ENCODE data around the gene APOL3.
A peak's percentile ranks its signal among the peaks of the same experiment; 100 is the strongest.
"Not testable (repeated sequence)": the region's sequence is repeated elsewhere in the genome, so short reads cannot be mapped to it uniquely, and the experiment has no call there.

The APOL3 gene

DNA sequence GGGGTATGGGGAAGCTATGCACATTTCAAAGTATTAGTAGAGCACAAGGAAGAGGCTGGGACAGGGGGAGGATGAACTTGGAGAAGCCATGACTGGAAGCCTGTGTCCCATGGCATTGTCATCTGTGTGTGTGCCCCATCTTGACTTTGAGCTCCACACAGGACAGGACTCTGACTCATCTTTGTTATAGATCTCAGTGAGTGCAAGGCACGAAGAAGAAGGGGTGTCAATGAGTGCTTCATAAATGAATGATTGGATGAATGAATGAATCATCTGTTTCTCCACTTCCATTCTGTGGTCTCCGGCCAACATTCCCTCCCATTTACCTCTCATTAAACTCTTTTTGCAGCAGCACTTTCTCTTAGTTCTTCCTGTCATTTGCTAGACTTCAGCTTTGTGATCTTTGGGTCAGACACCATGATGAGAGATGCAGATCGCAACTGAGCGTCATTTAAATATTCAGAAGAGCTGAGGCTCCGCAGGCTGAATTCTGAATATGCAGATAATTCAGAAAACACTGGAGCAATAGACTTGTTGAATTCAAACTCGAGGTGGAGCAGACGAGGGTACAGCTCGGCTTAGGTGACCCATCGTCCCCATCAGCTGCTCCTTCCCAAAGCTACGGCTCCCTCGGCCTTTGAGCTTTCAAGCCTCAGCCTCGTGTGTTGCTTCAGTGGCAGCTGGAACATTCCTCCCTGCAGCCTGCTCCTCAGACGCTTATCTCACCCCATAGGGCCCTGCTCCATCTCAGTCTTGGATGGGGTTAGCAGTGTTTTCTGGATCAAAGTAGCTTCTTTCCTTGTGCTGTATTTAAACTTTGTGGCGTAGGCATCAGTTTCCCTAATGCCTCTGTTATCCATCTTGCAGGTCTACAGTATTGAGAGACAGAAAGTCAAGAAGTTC is 30.8 kb downstream of the APOL3 start:
- no peak for DNase-seq

DNA sequence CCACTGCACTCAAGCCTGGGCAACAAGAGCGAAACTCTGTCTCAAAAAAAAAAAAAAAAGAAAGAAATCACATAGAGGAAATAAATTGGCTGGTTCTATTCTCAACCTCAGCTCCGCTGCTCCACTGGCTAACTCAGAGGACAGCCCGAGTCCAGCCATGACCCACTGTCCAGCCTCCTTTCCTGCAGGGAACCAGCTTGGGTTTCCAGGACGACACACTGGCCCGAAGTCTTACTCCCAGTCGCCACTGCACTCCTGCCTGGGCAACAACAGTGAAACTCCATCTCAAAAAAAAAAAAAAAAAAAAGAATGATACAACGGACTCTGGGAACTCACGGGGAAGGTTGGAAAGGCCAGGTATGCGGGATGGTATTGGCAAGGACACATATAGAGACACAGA is 31.5 kb downstream of the APOL3 start:
- DNase-seq, result no peak

GRCh38 chr22:36125994-36126531 is 34.5 kb downstream of the APOL3 start:
- DNase-seq, result no peak

GRCh38 chr22:36125434-36125833 is 35.1 kb downstream of the APOL3 start:
- DNase-seq, result no peak

GRCh38 chr22:36124666-36125065 is 35.9 kb downstream of the APOL3 start:
- DNase-seq, result no peak

- peak; percentile 91 for DNase-seq
Observed at GRCh38 chr22:36123673-36124630, 36.6 kb downstream of the APOL3 start.

GRCh38 chr22:36120621-36121351 is 39.8 kb downstream of the APOL3 start:
- not testable (repeated sequence) for DNase-seq

DNA sequence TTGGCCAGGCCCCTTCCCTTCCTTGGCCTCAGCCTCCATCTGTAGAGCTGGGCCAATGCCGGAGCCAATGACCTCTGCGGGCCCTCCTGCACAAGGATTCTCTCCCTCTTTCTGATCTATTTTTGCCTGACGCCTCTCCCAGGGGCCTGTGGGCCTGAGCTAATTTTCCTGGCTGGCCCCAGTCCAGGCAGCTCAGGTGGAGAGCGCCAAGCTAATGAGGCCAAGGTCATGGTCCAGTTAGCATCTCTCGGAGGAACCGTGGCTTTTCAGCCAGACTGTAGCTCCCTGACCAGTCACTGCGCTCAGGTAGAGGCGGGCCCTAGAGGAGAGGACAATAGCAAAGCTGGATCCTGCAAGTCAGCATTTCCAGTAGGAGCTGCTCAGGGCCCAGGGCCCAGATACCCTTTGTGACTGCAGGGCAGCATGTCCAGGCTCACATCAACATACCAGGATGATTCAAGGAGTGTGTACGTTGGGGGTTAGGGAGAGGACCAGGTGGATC is 43.5 kb downstream of the APOL3 start:
- DNase-seq, result peak; percentile 45

DNA sequence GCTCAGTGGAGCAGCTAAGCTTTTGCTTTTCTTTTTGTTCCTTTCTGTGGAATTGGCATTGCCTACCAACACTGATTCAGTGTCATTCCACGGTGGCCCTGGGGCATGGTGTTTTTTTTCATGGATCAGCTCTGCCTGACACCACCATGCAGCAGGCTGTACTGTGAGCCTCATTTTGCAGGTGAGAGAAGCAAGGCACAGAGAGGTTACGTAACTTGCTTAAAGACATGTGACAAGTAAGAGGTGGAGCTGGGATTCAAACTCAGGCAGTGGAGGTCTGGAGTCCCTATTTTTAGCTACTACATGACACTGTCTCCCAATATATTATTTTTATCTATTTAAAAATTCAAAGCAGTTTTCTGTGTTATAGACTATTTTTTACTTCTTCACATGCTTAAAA is 44.4 kb downstream of the APOL3 start:
- no peak for DNase-seq

- no peak for DNase-seq
Observed at GRCh38 chr22:36113121-36113520, 47.4 kb downstream of the APOL3 start.

DNA sequence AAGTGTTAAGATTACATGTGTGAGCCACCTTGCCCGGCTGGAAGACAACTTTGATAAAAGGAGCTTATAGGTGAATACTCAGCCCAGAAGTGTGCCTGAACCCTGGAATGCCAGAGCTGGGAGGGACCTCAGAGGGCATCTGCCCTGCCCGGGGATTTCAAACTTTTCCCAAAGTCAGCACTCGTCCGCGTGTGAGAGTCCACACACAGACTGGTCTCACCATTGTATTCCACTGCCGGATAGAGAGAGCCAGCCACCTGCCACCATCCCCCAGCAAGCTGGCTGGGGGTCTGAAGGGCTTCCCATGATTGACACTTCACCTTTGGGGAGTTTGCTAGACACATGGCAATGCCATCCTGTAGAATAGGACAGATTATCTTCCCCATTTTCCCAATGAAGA is 49.2 kb downstream of the APOL3 start:
- DNase-seq, result no peak

GRCh38 chr22:36110306-36110881 is 50.2 kb downstream of the APOL3 start:
- DNase-seq, result no peak

DNA sequence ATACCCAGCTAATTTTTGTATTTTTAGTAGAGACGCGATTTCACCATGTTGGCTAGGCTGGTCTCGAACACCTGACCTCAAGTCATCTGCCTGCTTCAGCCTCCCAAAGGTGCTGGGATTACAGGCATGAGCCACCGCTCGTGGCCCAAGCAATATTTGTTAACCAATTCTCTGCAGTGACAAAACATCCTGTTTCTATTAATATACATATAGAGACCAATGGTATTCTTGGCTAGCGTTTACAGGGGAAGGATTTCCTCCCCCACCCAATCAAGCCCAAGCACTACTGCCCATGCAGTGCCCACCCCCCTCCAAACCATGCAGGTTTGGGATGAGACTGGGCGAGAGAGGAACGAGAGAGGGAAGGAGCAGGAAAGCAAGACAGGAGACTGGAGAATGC is 53.1 kb downstream of the APOL3 start:
- DNase-seq, result no peak

GRCh38 chr22:36106910-36107309 is 53.6 kb downstream of the APOL3 start:
- no peak for DNase-seq

DNA sequence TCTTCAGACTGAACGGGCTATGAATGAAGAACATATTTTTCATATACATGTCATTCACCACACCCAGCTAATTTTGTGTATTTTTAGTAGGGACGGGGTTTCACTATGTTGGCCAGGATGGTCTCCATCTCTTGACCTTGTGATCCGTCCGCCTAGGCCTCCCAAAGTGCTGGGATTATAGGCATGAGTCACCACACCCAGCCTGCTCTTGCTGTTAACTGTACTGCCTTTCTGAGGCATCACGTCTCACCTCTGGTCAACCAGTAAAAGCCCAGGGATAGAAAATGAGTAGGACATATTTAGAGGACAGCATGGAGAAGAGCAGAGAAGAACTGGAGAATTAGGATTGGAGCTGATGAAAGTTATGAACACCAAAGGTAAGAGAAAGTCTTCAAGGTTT is 55.6 kb downstream of the APOL3 start:
- no peak for DNase-seq

- DNase-seq, result no peak
Observed at GRCh38 chr22:36104435-36104834, 56.1 kb downstream of the APOL3 start.

GRCh38 chr22:36103891-36104290 is 56.7 kb downstream of the APOL3 start:
- no peak for DNase-seq

DNA sequence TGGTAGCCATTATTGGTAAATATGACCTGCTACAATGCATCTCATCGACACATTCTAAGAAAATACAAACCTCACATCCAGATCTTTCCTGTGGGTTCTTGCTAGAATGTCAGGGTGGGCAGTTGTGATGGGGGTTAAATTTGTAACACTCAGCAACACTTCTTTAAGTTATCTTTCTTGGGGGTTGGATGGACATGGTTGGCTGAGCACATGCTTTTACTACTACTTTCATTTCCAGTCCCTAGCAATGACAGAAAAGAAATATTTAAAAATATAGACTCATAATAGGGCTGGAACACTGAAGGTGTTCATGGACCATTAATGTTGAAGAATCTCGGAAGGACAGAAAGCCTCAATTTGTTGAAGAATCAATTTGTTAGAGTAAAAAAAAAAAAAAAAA is 57.6 kb downstream of the APOL3 start:
- DNase-seq, result no peak

DNA sequence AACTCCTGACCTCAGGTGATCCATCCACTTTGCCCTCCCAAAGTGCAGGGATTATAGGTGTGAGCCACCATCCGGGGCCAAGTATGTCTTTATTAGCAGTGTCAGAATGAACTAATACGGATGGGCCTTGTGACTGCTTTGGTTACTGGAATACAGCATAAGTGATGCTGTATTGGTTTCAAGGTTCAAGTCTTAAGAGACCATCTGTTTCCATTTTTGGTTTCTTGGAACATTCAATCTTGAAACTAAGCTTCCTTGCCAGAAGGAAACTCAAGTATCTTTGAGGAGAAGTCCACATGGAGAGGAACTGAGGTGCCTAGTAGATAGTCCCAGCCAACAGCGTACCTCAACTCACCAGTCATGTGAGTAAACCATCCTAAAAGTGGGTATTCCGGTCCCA is 58.8 kb downstream of the APOL3 start:
- no peak for DNase-seq

DNA sequence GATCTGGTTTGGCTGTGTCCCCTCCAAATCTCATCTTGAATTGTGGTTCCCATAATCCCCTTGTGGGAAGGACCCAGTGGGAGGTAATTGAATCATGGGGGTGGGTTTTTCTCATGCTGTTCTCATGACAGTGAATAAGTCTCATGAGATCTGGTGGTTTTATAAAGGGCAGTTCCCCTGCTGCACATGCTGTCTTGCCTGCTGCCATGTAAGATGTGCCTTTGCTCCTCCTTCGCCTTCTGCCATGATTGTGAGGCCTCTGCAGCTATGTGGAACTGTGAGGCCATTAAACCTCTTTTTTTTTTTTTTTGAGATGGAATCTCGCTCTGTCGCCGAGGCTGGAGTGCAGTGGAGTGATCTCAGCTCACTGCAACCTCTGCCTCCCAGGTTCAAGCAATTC is 59.6 kb downstream of the APOL3 start:
- DNase-seq, result not testable (repeated sequence)

DNA sequence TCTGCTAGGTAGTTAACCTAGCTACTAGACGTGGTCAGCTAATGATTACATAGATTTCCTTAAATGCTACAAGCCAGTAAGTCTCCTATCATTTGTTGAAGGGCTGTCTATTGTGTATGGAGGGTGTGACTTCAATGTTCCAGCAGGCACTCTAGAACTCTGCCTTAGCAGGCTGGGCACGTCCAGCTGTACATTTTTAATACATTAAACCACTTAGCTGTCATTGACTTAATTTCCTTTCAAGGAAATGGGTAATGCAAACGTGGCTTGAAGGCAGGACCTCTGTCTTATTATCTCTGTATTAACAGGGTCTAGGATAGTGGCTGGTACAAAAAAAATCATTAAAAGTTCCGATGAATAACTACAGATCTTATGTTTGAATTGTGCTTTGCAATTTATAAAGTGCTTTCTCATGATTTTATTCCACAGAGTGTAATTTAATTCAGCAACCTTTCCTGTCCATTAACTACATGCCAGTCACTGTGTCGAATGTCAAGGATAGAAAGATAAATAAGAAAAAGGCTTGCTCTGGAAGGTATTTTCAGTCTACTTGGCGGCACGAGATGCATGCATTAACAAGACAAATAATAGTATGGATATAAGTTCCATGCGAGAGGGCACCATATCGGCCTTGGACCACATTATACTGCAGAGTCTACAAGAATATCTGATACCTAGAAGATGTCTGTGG is 60.3 kb downstream of the APOL3 start:
- no peak for DNase-seq

GRCh38 chr22:36099561-36099960 is 61.0 kb downstream of the APOL3 start:
- not testable (repeated sequence) for DNase-seq

Measured in NCI-H146 (cell line).